ENCODE results near the gene HMCN2.

Gene HMCN2

DNA sequence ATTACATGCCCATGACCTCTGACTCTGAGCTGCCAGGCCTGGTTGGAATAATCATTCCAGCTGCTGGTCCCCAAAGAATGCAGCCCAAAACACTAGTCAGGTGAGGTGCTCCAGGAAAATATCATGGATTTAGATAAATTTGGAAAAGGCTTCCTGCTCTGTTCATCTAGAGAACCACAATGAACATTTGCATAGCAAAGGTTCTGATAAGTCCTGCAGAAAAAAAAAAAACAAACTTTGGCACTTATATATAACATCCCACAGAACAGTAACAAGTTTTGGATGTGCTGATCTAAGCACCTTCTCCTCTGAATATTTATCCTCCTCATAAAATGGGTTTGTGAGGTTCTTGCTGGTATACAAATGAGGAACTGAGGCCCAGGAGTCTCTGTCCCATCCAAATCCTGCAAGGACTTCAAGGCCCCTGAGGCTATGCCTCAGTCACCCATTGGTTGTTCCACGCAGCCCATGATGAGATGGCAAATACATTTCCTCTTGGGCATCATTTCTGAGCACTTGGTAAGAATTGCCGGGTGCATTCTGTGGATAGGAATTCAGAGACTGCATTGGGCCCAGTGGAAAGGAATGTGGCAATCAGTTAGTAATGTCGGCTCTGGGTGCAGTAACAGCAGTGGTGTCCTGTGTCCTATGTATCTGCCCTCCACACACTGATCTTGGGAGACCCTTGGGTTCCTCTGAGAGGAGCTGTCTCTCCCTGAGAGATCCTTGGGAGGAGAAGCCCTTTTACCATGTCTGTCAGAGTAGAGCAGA is 105.8 kb downstream of the HMCN2 start:
- H3K4me3 ChIP-seq (ENCODE audit: low read length) = no peak overlapping the region
- DNase-seq (ENCODE audit: low read depth, low spot score) = no peak

DNA sequence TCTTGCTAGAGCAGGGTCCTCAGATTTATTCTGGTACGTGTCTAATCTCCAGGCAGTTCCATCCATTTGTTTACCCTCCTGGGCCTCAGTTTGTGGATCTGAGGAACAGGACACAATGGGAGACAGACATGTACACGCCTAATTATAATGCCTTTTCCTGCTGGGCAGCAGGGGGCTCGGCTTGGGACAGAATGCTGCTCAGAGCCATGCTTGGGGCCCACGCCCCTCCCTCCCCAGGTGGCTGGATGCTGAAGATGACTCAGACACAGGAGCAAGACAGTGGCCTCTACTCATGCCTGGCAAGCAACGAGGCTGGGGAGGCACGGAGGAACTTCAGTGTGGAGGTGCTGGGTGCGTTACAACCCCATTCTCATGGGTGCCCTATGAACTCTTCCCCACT is 106.5 kb downstream of the HMCN2 start:
- DNase-seq (ENCODE audit: low read depth, low spot score) = no peak
- H3K4me3 ChIP-seq (ENCODE audit: low read length) = no peak overlapping the region

DNA sequence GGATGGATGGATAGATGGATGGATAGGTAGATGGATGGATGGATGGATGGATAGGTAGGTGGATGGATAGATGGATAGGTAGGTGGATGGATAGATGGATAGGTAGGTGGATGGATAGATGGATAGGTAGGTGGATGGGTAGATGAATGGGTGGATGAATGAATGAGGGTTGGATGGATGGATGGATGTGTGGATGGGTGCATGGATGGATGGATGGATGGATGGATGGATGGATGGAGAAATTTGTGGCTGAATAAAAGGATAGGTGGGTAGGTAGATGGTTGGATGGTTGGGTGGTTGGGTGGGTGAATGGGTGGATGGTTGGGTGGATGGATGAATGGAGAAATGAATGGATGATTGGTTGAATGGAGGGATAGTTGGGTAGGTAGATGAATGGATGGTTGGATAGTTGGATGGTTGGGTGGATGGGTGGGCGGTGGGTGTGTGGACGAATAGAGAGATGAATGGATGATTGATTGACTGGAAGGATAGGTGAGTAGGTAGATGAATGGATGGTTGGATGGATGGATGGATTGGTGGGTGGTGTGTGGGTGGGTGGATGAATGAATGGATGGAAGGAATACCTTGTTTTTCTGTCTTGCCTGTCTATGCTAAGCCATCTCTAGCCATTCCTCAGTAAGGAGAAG is 108.2 kb downstream of the HMCN2 start:
- no peak overlapping the region for H3K4me3 ChIP-seq (ENCODE audit: low read length)
- DNase-seq (ENCODE audit: low read depth, low spot score) = no peak

DNA sequence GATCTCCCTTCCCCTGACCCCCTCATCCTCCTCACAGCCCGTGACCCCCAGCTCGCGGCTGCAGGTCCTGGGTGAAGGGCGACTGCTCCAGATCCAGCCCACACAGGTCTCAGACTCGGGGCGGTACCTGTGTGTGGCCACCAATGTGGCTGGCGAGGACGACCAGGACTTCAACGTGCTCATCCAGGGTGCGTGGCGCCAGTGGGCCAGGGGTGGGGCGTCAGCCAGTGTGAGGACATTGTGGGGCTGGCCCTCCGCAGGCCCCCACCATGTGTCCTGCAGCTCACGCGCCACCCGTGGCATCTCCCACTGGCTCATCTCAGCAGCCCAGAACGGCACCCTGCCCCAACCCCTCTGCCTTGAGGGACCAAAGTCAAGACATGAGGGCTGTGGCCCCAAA is 112.1 kb downstream of the HMCN2 start:
- no peak overlapping the region for H3K4me3 ChIP-seq (ENCODE audit: low read length)
- no peak for DNase-seq (ENCODE audit: low read depth, low spot score)

DNA sequence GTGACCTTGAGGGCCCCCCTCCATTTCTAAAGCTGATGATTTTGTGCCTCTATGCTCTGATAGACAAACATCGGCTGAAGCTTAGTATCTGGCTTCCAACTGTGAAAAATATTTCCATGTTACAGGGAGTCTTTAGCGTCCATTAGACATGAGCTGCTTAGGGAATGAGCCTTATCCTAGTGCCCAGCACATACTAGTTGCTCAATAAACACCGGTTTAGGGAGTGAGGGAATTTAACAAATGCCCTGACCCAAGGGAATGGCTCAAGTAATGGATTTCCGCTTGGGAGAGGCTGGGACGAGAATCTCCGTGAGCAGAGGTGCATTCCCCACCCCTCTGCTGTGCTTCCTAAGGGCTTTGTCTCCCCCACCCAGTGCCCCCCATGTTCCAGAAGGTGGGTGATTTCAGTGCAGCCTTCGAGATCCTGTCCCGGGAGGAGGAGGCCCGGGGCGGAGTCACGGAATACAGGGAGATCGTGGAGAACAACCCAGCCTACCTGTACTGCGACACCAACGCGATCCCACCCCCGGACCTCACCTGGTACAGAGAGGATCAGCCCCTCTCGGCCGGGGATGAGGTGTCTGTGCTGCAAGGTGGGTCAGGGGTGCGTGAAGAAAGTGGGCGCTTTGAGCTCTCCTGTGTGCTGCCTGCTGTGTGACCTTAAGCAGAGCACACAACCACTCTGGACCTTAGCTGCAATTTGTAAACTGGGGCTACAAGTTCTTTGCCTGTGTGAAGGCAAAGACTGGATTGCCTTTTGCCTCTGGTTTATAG is 113.5 kb downstream of the HMCN2 start:
- no peak for DNase-seq (ENCODE audit: low read depth, low spot score)
- H3K4me3 ChIP-seq (ENCODE audit: low read length) = no peak overlapping the region

DNA sequence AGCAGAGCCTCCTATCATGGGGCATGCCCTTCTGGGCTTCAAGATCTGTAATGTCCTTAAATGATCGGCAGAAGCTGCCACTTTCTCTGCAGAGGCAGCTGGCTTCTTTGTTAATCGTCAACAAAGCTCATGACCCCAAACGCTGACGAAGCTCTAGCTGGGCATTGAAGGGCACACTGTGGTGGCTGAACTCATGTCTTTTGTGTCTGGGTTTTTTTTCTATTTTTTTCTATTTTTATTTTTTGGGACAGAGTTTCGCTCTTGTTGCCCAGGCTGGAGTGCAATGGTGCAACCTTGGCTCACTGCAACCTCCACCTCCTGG is 114.0 kb downstream of the HMCN2 start:
- H3K4me3 ChIP-seq (ENCODE audit: low read length) = no peak overlapping the region
- DNase-seq (ENCODE audit: low read depth, low spot score) = no peak

DNA sequence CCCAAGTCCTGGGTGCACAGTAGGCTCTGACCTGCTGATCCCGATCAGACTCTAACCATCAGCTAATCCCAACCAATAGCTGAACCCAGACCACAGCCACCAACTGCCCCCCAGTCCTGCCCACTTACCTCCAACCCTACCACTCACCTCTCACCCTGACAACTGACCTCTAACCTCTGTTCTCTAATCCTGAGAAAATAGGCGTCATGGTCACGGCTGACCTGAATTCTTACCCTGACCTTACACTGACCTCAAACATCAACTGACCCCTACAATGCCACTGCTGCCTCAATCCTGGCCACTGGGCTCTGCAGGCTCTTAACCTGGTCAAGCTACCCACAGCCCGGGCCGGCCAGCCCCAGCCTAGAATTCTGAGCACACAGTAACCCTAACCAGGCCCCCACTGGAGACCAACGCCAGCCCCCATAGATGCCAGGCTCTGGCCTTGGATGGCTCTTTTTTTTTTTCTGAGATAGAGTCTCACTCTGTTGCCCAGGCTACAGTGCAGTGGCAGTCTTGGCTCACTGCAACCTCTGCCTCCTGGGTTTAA is 115.4 kb downstream of the HMCN2 start:
- DNase-seq (ENCODE audit: low read depth, low spot score) = no peak
- no peak overlapping the region for H3K4me3 ChIP-seq (ENCODE audit: low read length)

DNA sequence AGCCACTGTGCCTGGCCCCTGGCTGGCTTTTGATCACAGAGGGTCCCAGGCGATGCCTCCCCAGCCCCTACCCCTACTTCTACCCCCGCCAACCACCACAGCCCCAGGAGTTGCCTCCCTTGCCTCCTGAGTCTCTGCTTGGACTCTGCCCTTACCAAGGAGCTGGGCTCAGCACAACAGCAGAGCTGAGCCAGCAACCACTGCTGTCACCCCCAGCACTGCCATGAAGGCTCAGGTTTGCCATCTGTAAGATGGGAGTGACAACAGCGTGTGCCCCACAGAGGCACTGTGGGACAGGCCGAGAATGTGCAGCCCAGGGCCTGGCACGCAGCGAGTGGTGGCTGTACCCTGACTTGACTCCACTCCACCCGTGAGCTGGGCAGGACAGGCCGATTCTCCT is 116.1 kb downstream of the HMCN2 start:
- no peak overlapping the region for H3K4me3 ChIP-seq (ENCODE audit: low read length)
- DNase-seq (ENCODE audit: low read depth, low spot score) = no peak

DNA sequence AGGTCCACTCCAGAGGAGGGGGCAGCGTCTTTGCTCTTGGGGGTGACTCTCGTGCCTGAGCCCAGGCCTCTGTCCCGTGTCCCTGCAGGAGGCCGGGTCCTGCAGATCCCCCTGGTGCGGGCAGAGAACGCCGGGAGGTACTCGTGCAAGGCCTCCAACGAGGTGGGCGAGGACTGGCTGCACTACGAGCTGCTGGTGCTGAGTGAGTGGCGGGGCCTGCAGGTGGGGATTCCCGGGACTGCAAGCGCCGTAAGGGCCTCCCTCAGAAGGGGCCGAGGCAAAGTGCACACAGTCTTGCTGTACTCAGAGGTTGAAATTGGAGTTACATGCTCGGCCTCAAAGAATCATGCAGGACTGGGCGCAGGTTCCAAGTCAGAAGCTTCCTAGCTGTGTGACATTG is 116.5 kb downstream of the HMCN2 start:
- DNase-seq (ENCODE audit: low read depth, low spot score) = no peak
- no peak overlapping the region for H3K4me3 ChIP-seq (ENCODE audit: low read length)

DNA sequence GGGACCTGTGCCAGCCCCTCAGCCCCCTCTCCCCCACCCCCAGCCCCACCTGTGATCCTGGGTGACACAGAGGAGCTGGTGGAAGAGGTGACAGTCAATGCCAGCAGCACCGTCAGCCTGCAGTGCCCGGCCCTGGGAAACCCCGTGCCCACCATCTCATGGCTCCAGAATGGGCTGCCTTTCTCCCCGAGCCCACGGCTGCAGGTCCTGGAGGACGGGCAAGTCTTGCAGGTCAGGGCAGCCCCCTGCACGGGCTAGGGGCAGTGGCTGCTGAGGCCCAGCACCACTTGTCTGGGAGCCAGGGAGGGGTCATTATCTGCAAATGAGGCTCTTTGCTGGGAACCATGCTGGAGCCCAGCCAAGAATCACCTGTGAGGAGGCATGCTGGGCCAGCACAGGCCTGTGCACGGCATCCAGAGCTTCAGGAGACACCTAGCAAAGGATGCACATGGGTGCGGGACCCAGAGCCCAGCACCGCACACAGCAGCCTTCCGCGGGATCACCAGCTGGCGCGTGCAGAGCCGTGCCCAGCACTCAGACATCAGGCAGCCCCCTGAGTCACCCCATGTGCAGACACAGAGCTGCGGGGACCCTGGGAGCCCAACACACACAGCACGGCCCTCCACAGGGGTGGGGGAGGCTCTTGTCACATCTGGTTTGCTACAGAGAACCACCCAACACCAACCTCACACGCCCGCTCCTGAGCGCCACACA is 117.2 kb downstream of the HMCN2 start:
- H3K4me3 ChIP-seq (ENCODE audit: low read length) = no peak overlapping the region
- no peak for DNase-seq (ENCODE audit: low read depth, low spot score)

DNA sequence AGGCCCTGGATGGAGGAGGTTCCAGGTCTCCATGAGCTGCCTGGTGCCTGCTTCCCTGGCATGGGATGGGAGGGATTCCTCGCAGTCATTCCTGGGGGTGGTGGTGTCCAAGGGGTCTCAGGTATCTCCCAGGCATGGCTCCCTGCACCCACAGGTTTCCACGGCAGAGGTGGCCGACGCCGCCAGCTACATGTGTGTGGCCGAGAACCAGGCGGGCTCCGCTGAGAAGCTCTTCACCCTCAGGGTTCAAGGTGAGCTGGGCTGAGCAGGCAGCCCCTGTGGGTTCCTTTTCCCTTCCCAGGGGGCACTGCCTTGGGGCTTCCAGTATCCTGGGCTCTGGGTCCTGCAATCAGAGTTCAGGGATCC is 117.8 kb downstream of the HMCN2 start:
- DNase-seq (ENCODE audit: low read depth, low spot score) = no peak
- no peak overlapping the region for H3K4me3 ChIP-seq (ENCODE audit: low read length)

DNA sequence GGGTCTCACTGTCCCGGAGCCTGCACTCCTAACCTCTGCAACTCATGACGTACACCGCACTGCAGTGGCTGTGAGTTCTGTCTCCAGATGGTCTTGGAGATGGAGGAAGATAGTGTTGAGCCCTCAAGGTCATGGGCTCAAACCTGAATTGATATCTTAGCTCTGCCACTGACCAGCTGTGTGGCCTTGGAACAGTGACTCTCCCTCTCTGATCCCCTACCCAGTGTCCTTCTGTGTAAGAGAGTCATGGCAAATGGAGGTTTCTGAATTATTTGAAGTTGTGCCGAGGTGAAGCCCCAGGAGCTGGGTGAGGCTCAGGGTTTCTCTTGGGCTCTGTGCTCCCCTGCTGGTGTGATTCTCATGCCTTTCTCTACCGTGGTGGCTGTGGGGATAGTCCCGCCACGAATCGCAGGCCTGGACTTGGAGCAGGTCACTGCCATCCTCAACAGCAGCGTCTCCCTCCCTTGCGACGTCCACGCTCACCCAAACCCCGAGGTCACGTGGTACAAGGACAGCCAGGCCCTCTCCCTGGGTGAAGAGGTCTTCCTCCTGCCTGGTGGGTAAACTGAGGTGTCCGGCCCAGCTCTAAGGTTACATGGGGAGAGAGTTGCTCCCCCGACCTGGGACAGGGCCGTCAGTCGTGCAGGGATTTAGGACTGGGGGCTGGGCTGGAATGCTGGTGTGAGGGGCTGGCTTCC is 118.6 kb downstream of the HMCN2 start:
- H3K4me3 ChIP-seq (ENCODE audit: low read length) = no peak overlapping the region
- DNase-seq (ENCODE audit: low read depth, low spot score) = no peak

DNA sequence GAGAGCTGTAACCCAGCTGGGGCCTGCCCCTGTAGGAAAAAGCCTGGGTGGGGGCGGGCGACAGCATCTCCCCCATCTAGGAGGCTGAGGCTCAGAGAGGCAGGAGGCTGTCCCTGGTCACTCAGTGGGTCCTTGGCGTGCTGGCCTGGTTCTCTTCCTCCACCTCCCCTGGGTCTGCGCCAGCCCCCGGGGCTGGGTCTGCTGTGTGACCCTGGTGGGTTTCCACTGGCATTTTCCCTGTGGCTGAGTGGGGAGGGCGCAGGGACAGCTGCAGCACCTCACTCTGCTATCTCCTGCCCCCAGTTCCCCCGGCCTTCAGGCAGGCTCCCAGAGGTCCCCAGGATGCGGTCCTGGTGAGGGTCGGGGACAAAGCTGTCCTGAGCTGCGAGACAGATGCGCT is 119.7 kb downstream of the HMCN2 start:
- no peak for DNase-seq (ENCODE audit: low read depth, low spot score)
- H3K4me3 ChIP-seq (ENCODE audit: low read length) = no peak overlapping the region

DNA sequence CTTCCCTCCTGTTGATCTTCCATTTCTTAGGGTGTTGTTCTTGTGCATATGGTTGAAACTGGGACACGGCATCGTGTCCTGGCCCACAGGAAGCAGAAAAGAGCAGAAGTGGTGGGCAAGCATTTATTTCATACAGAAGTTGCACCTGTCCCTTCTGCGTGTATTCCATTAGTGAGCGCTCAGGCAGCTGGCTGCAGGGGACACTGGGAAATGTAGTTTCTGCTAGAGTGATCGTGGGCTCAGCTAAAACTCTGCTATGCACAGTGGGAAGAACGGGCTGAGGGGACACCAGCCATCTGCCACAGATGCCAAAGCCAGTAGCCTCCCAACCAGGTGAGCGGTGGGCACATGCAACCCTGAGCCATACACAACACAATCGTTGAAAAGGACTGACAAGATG is 121.8 kb downstream of the HMCN2 start:
- H3K4me3 ChIP-seq (ENCODE audit: low read length) = no peak overlapping the region
- DNase-seq (ENCODE audit: low read depth, low spot score) = no peak

DNA sequence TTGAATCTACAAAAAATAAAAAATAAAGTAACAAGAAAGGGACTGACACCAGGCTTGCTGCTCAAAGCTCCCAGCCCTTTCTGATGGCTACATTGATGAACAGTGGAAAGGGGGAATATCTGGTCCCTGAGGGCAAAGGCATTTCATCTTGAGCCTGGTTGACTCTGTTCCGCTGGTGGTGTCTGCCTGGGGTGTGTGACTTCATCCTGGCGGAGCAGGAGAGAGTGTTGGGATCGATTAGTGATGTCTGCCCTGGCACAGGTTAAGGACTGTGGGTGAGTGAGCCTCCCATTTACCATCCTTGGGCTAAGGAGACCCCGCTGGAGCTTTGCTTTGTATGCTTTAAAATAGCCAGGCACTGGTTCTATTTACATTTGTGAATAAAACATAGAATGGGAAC is 122.3 kb downstream of the HMCN2 start:
- no peak overlapping the region for H3K4me3 ChIP-seq (ENCODE audit: low read length)
- DNase-seq (ENCODE audit: low read depth, low spot score) = no peak

DNA sequence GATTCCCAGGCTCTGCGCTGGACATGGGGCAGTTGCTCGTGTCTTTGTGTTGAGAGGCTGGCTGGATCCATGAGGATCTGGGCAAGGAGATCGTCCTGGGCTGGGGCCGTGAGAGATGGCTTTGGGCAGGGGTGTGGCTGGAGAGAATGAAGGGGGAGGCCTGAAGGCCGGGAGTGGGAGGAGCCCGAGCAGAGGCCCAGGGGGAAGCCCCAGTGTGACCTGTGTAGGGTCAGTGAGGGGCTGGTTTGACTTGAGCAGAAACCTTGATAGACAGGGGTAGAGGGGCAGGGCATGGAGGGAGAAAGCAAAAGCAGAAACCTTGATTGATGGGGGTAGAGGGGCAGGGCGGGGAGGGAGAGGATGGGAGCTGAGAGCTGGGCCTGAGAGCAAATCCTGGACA is 124.8 kb downstream of the HMCN2 start:
- H3K4me3 ChIP-seq (ENCODE audit: low read length) = no peak overlapping the region
- no peak for DNase-seq (ENCODE audit: low read depth, low spot score)

DNA sequence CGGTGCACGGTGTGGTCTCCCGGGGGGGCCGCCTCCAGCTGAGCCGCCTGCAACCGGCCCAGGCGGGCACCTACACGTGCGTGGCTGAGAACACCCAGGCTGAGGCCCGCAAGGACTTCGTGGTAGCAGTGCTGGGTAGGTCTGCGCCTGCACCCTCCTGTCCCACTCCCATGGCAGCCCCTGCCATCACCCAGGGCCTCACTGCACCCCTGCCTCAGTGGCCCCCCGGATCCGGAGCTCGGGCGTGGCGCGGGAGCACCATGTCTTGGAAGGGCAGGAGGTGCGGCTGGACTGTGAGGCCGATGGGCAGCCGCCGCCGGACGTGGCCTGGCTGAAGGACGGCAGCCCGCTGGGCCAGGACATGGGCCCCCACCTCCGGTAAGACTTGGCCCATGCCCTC is 125.4 kb downstream of the HMCN2 start:
- DNase-seq (ENCODE audit: low read depth, low spot score) = no peak
- H3K4me3 ChIP-seq (ENCODE audit: low read length) = no peak overlapping the region

DNA sequence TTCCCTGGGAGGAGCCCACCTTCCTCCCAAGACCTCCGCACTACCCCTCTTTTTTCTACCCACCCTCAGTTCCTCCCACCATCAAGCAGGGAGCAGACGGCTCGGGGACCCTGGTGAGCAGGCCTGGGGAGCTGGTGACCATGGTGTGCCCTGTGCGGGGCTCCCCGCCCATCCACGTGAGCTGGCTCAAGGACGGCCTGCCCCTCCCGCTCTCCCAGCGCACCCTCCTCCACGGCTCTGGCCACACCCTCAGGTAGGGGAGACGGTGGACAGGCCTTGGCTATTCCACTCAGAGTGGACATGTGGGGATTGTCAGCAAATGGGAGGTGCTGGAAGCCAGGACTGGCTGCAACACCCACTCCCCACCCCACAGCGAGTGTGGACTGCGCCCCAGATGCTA is 126.3 kb downstream of the HMCN2 start:
- DNase-seq (ENCODE audit: low read depth, low spot score) = no peak

DNA sequence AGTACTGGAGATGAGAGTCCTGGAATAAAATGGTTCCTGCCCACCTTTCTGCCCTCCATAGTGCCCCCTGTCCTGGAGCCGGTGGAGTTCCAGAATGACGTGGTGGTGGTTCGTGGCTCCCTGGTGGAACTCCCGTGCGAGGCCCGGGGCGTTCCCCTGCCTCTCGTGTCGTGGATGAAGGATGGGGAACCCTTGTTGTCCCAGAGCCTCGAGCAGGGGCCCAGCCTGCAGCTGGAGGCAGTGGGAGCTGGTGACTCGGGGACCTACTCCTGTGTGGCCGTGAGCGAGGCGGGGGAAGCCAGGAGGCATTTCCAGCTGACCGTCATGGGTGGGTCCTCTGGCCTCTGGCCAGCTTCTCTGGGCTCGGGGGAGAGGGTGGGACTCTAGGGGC is 128.1 kb downstream of the HMCN2 start:
- DNase-seq (ENCODE audit: low read depth, low spot score) = no peak
- H3K4me3 ChIP-seq (ENCODE audit: low read length) = no peak overlapping the region

More for the DNA sequence above, 126.3 kb downstream of the HMCN2 start:
- H3K4me3 ChIP-seq (ENCODE audit: low read length) = no peak overlapping the region

Measured in Jurkat, Clone E6-1 (cell line).